HG03442 (cell line): ENCODE data around the gene WNT3A.
A peak's percentile ranks its signal among the peaks of the same experiment; 100 is the strongest.

Source experiments
- ATAC-seq: cut with Tn5 transposase; IDR thresholded peaks from one replicate; pipeline ENCODE4 v1.9.1; 2021; ENCODE audit warnings: mild to moderate bottlenecking, moderate library complexity; ENCODE audit not compliant: unreplicated experiment

Gene WNT3A

DNA sequence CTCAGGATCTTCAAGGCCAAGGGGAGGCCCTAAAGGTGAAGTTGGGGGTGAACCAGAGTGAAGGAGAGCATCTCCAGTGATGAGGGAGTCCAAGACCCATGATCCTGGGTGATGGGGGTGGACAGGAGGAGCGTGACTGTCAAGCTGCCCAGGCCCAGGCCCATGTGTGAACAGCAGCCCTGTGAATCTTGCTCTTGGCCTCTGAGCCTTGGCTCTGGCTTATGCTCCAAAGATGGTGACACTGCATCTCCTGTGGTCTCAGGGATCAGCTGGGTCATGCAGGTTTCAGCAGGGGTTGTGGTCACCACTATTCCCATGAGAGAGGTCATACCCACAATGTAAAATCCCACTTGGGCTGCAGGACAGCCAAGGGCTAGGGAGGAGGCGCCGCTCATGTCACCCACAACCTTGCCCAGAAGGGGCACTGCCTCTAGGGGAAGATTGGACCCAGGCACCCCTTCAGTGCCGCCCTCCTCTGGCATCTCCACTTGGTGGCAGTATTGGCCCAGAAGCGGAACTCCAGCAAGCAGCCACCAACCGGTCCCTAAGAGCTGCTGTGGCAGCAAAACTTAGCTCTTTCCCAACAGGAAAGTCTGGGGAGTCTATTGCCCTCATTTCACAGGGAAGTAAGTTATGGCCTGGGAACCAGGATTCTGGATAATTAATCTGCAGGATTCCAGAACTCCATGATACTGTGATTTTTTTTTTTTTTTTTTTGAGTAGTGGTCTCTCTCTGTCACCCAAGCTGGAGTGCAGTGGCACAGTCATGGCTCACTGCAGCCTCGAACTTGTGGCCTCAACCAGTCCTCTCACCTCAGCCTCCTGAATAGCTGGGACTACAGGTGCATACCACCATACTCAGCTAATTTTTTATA, 7.5 kb upstream of the WNT3A start:
- peak; percentile 80 for ATAC-seq

DNA sequence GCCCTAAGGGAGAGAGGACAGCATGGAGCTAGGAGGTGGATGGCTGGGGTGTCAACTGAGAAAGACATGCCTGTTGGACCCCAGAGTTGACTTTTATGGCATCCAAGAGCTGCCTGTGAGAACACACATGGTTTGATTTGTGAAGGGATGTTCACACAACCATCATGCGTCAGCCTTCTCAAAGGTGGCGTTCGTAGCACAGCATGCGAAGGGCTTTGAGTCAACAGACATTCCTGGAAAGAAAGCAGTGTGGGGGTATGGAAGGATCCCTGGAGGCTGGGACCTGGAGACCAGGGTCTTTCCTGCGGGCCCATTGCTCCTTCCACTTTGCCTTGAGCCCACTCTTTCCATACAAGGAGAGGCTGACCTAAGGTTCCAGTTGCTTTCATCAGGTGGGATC, 6.4 kb upstream of the WNT3A start:
- ATAC-seq = no peak

DNA sequence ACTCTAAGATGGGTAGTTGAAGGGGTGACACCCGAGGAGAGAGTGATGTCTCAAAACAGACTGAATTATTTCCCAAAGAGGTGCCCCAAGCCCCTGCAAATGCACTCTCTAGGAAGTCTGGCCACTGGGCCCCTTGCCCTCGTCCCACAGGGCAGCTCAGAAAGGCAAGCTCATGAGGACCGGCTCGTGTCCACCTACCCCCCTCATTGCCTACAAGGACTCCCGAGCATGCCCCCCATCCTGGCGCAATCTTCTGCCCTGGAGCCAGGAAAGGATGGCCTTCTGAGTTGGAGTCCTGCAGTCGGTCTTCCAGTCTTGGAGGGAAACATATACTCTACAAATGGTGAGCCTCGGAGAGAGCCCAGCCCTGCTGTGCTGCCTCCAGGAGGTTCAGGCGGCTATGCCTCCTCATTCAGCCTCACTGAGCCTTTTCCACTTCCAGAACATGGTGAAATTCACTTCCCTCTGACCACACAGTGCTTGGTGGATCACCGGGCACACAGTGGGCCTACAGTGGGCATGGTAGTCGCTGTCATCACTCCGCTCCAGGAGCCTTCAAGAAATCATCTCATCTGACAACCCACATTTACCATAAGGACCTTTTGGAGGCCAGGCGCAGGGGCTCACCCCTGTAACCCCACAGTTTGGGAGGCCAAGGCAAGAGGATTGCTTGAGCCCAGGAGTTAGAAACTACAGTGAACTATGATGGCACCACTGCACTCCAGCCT, 5.8 kb upstream of the WNT3A start:
- no peak for ATAC-seq

DNA sequence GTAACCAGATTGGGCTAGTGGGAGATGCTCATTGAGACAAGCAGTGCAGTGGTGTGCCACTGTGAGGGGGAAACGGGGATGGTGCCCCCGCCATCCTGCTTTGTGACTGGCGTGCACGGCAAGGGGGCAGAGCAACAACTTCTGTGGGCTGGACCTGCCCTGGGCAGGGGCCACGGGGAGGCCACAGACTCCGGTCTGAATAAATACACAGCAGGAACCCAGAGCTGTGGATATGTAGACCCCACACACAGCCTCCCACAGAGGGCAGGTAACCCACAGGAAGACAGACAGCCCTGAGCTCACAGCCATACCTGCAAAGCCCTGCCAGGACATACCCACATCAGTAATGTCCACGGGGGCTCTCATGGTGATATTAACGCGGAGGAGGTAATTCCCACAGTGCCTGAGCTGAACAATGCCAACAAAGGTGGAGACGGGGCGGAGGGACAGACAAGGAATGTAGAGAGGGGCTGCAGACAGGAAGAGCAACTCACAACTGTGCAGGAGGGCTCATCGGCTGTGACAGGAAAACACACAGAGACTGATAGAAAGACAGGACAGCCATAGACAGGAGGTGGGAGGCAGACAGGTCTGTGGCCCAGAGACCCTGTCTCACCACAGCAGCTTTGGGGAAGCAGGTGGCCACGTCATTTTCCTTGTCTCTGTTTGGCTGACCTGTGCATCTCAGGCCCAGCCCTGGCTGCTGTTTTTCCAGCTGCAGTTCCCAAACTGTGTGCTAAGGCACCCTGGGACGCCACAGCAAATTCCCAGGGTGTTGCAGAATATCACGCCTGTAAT, 4.9 kb upstream of the WNT3A start:
- no peak for ATAC-seq

DNA sequence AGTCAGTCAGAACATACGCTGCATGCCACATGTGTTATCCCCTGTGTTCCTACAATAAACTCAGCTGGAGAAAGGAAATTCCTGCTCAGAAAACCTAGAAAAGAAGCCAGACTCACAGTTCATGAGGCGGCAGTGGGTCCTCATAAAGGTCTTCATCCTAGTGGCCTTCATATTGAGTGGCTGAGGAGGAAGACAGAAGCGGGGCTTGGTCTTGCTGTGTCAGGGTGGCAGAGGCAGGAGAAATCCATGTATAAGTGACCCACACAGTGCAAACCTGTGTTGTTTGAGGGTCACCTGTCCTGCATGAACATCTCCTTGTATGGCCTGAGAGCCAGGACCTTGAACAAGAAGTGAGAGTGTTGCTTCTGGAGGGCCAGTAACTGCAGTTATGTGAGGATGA, 4.0 kb upstream of the WNT3A start:
- no peak for ATAC-seq

DNA sequence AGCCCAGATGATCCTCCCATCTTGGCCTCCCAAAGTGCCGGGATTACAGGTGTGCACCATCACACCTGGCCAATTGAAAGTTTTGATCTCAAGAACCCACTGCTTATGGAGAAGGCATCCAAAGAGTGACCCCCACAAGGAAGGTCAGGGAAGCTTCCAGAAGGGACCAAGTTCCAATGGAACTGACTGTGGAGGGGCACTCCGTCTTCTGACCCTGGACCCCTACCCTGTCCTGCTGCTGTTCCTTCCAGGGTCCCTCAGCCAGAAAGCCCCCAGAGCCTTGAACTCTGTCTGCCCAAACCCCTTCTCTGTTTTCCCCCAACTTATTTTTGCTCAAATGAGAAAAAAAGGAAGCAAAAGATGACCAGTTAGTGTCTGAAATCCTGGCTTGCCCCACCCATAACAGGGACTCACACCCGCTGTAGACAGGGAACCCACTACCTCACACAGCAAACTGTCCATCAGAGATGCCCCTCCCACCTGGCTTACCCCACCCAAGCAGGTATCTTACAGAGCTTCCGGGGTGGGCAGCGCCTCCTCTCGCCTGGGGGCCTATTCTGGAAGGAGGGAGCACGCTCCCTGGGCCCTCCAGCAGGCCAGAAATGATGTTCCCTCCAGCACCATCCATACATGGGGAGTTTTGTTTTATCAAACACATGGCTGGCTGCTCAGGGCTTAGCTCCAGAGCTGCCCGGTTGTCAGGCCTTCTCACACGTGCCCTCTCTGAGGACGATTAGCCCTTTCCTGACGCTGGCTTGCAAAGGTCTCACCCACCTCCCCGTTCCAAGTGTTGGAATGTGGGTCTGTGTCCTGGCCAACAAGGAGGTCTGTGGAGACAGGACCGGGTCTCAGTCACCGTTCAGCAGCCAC, 3.1 kb upstream of the WNT3A start:
- ATAC-seq = no peak

DNA sequence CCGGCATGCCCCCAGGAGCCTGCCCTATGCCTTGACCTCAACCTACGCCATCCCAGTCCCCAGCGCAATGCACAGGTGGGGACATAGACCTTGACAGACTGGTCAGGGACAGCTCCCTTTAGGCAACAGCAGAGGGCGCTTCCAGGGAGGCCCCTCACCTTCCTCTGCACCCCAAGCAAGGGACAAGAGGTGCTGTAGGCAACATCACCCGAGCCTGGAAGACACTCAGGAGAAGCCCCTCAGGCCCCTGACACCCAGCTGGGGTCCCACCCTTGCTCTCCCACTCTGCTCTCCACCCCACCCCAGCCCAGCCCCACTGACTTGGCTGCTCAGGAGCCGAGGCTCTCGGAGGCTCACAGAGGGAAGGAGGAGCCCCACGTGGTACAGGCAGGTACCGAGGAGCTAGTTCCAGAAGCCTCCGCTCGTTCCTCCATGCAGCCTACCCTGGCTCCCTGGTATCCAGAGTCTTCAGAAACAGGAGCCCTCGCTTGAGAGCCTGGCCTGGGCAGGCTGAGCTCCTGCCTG, 2.4 kb upstream of the WNT3A start:
- ATAC-seq = peak; percentile 44

DNA sequence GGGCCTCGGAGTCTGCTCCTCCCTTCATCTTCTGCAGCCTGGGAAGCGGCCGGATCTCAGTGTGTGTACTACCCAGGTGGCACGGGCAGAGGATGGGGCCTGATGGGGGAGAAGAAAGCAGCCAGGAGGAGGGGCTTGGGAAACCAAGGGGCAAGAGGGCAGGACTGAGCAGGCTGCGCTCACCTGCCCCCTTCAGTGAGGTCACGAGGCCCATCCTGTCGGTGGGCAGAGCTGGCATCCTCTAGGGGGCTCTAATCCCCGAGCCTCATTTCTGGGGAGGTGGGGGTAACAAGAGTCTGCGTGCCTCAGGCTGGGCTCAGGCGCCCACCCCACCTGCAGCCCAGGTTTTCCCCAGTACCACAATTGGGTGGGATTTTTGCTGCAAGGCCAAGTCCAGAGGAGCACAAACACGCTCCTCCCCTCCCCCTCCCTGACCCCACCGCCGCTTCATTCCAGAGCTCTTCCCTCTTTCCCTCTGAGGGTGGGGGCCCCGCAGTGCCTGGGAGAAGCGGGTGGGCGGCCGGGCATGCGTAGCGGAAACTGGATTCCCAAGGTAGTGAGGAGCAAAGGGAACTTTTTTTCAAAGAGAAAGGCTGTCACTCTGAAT, 1.8 kb upstream of the WNT3A start:
- no peak for ATAC-seq

DNA sequence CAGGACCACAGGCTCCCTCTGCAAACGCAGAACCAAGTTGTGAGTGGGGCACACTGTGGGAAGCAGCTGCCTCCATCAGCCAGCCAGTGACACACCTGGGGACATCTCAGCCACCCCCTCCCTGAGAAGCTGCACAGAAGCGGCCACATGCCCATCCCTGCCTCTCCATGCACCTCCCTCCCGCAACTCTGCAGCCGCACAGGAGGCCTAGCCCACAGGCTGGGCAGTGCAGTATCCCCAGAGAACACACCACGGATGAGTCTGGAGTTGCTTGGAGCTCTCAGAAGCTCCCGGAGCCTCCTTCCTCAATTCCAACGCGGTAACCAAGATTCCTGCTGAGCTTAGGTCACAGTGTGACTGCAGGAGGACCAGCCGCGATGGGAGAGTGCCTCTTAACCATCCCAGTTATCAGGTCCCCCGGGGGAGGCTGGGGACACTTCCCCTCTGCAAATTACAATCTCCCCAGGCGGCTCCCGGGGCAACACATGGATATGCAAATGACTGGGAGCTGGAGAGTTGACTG, 1.2 kb upstream of the WNT3A start:
- ATAC-seq = no peak

DNA sequence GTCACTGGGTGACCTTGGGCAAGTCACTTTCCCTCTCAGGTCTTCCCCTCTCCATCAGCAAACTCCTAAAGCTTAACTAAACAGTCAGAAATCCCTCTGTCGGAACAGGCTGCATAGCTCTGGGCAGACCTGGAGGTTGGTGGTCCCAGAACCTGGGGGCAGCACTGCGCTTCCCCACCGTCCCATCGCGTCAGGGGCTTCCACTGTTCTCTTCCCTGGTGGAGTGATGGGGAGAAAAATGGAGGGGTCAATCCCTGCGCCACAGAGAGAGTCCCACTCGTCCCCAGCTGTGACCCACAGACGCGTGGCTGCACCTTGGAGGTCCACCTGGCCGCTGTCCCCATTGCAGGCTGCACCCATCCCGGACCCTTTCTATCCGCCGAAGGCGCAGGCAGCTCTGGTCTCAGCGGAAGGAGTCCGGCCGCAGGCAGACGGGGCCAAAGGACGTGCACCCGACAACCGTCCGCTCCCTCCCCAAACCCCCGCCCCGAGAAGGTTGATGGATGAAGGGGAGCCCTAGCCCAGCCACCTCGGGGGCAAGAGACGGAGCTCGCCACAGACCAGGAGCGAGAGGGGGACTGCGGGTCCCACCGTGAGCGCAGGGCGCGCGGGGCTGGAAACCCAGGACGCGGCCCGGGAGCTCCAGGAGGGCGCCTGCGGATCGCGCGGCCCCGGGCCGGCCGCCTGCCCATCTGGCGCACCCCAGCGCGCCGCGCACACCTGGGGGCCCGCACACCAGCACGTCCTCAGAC, 588 bp upstream of the WNT3A start:
- no peak for ATAC-seq

DNA sequence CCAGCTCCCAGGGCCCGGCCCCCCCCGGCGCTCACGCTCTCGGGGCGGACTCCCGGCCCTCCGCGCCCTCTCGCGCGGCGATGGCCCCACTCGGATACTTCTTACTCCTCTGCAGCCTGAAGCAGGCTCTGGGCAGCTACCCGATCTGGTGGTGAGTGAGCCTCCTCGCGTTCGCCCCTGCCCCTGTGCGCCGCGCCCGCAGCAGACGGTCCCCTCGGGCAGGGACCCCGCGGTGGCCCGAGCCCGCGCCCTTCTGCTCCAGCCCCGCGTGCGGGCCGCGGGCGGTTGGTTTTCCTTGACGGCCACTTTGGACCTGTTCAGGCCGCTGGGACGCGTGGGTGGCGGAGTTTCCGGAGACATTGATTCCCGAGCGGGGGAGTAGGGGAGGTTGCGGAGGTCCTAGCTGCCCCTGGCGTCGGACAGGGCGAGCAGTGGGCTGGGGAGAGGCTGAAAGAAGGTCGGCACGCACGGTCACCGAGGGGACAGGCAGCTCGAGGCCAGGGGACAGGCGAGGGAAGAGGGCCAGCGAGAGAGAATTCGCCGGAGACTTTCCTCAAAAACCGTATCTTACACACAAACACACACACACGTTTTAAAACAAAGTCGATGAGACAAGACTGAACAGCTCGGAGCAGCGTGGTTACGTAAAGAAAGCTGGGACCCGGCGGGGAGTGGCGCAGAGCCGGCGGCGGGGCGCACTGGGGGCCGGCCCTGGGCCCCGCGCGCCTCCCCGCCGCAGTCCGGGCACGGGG, 427 bp downstream of the WNT3A start:
- ATAC-seq = no peak

DNA sequence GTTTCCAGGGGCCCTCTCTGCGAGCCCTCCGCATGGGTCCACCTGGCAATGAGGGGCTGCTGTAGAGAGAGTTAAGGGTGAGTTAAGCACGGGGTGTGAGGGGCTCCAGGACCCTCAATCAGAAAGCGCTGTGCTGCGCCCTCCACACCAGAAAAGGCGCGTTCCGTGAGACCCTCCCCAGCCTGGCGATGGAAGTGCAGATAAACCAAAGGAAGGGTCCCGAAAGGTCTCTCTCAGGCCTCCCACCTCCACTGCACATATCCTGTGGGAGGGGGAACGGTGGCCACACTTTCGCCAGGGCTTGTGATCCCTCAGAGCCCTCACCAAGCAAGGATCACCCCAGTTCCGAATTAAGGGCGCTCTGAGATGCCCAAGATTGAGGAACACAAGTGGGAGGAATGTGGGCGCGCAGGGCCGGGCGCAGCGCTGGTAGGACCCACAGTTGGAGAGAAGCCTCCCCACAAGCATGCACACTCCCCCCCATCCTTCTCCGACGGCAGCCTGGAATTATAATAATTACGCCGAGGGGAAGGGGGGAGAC, 1.1 kb downstream of the WNT3A start:
- no peak for ATAC-seq

DNA sequence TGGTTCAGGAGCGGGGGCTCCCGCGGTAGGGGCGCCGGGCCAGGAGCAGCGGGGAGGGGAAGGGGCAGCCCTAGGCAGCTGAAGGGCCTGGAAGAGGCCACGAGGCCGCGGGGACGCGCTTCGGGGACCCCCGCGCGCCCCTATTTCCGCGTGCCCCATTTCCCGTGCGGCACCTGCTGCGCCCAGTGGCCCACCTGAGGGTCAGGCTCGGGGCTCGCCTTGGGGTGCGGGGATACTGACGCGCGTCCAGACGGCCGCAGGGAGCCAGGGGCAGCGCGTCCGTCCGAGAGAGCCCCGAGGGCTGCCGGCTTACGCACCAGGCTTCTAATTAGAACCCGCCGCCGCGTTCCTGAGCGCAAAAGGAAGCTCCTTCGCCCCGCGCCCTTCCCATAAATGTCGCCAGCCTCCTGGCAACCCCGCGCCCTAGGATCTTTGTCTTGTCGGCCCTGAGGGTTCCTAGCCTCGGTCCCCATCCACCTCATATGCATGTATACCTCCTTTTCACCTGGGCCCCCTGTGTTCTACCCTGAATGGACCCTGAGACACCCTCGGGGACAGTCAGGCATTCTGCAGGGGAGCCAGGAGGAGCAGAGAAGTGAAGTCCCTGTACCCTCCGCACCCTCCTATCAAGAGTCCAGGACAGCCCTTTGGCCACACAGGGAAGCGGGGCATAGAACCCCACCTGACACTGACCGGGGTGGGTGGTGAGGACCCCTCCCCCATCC, 1.8 kb downstream of the WNT3A start:
- ATAC-seq = no peak

DNA sequence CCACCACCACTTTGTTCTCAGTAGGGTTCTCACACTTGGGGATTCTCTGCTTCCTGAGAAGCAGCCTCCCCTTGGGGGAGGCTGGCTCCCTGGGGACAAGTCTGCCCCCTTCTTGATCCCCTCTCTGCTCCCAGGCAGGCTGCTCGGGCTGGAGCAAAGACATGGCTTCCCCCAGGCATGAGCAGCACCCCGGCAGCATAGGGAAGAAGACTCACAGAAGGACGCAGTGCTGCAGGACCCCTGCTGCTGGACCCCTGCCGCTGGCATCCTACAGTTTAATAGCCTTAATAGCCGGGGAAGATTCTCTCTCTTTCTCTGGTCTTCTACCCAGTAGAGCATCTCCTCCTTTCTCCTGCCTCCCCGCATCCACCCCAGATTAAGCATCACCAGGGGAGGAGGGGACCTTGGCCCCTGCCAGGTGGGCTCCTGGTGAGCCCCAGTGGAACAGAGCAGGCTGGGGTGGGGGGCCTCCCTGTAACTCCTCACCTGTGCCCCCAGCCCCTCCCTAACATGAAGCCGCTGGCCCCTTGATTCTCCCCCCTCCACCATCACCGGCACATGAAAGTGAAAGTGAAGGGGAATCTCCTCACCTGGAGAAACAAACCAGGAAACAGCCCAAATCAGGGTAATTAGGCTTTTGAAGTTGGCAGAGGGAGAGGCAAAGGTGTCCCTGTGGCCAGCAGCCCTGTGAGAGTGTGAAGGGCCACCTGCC, 2.5 kb downstream of the WNT3A start:
- ATAC-seq = no peak

DNA sequence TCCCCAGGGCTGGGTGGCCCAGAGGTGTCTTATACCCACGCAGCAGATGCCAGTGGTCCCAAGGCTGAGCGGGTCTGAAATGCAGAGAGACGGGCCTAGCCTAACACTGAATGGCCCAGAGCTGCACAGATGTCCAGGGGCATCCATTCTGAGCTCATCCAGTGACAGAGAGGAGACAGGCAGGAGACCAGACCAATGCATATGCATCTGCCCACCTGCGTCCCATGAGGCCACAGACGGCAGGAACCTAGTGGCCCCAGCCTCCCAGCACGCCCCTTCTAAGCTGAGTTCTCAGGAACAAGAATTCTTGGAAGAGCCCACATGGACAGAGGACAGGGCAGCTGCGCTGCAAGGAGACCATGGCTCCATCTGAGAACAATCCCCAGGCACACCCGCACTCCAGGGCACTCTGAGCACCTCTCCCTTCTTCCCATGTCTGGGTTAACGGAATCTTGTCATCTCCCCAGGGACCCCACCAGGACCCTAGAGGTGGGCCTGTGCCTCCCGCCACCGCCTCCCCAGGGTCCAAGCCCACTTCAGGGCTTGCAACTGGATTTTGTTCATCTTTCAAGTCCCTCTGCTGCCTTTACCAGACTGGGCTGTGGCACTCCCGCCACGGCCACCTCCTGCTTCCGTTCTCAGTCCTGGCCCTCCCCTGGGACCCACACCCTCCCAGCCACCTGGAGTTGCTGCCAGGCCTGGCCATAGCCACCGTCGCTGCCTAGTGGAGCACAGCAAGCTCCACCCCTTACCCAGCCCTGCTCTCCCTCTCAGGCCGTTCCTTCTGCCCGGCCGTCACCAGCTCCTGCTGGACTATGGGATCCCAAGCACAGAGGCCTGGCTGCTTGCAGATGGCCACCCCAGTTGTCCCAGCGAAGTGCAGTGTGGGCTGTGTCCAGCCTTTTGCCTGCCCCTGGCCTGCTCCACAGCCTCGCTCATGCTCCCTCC, 3.3 kb downstream of the WNT3A start:
- no peak for ATAC-seq

DNA sequence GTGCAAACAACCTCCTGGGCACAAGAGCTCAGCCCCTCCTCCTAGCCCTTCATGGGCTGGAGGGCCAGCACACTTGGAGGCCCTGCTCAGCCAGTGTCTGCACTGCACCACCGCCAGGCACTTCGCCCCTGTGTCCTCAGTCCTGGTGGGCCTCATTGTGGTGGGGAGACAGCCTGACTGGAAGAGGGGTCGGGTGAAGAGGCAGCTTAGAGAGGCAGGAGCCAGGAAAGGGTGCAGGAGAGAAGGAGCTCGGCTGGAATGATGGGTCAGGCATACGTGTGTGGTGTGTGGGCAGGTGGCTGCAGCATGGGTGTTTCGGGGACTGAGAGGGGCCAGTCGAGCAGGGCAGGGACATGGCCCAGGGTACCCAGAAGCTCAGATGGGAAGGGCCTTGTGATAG, 4.1 kb downstream of the WNT3A start:
- ATAC-seq = no peak
